GM12873 (cell line): ENCODE measurements around the gene CSNK1G3.

Experiments
- CTCF ChIP-seq: IDR thresholded peaks from 2 replicates; pipeline ENCODE4 v1.5.1; 2012; ENCODE audit warnings: low read depth, mild to moderate bottlenecking, moderate library complexity, low read length, control low read depth; ENCODE audit not compliant: insufficient read depth; ENCODE audit errors: missing control alignments

The CSNK1G3 gene

GRCh38 chr5:123546657-123547056 is 34.7 kb downstream of the CSNK1G3 start:
- TF ChIP-seq CTCF: no peak

GRCh38 chr5:123549256-123549904 is 37.4 kb downstream of the CSNK1G3 start:
- no peak for TF ChIP-seq CTCF

- peak; percentile 12 for TF ChIP-seq CTCF
Observed at GRCh38 chr5:123554601-123555000, 42.6 kb downstream of the CSNK1G3 start.

GRCh38 chr5:123557907-123558306 is 45.9 kb downstream of the CSNK1G3 start:
- no peak for TF ChIP-seq CTCF

- no peak for TF ChIP-seq CTCF
Observed at GRCh38 chr5:123558762-123559433, 46.9 kb downstream of the CSNK1G3 start.

GRCh38 chr5:123559434-123559775 is 47.4 kb downstream of the CSNK1G3 start:
- TF ChIP-seq CTCF: no peak

- no peak for TF ChIP-seq CTCF
Observed at GRCh38 chr5:123561230-123561629, 49.3 kb downstream of the CSNK1G3 start.
